Activated naive CD8-positive, alpha-beta T cell treated with anti-CD3 and anti-CD28 coated beads, Interleukin-2, amount 50 U/mL, for 24 hours (primary cell): ENCODE measurements around the gene MBNL2.

ENCODE experiments used
- ATAC-seq: fragments of 150-1000 bp; cut with Tn5 transposase; one replicate; pipeline ENCODE4 v1.10.0; 2021
- DNase-seq: peaks from one replicate; pipeline ENCODE4 v3.0.0; 2021
- H3K27ac Mint-ChIP-seq: one replicate; pipeline ENCODE4 v1.8.0; 2021; ENCODE audit warnings: mild to moderate bottlenecking, mixed read lengths
- H3K27me3 Mint-ChIP-seq: one replicate; pipeline ENCODE4 v1.8.0; 2021; ENCODE audit warnings: mixed read lengths
- H3K36me3 Mint-ChIP-seq: one replicate; pipeline ENCODE4 v1.8.0; 2021; ENCODE audit warnings: low read depth, mixed read lengths
- H3K4me1 Mint-ChIP-seq: one replicate; pipeline ENCODE4 v1.8.0; 2021; ENCODE audit warnings: mixed read lengths
- H3K4me3 Mint-ChIP-seq: one replicate; pipeline ENCODE4 v1.8.0; 2021; ENCODE audit warnings: mild to moderate bottlenecking, moderate library complexity, mixed read lengths
- H3K9me3 Mint-ChIP-seq: one replicate; pipeline ENCODE4 v1.8.0; 2021; ENCODE audit warnings: mixed read lengths

The MBNL2 gene

GRCh38 chr13:97311956-97312355 lies 89.8 kb downstream of the MBNL2 start:
- H3K9me3 Mint-ChIP-seq: no peaks in the 10 kb centered on the region
- H3K36me3 Mint-ChIP-seq: peaks cover 3% of the 10 kb centered on the region
- no peak for DNase-seq

GRCh38 chr13:97313551-97314260 lies 91.6 kb downstream of the MBNL2 start:
- ATAC-seq: no peak
- no peak for DNase-seq
- peaks cover 3% of the 10 kb centered on the region for H3K36me3 Mint-ChIP-seq
- peaks cover 6% of the 10 kb centered on the region for H3K4me1 Mint-ChIP-seq
- H3K4me3 Mint-ChIP-seq: no peak overlapping the region
- no peaks in the 10 kb centered on the region for H3K9me3 Mint-ChIP-seq
- H3K27me3 Mint-ChIP-seq: no peaks in the 10 kb centered on the region
- H3K27ac Mint-ChIP-seq: no peak overlapping the region

More at GRCh38 chr13:97311956-97312355, 89.8 kb downstream of the MBNL2 start:
- ATAC-seq: no peak
- no peak overlapping the region for H3K27ac Mint-ChIP-seq
- no peak overlapping the region for H3K4me3 Mint-ChIP-seq
- H3K4me1 Mint-ChIP-seq: peaks cover 6% of the 10 kb centered on the region
- no peaks in the 10 kb centered on the region for H3K27me3 Mint-ChIP-seq

GRCh38 chr13:97316390-97316789 lies 94.3 kb downstream of the MBNL2 start:
- no peak overlapping the region for H3K27ac Mint-ChIP-seq

GRCh38 chr13:97317933-97318332 lies 95.8 kb downstream of the MBNL2 start:
- Mint-ChIP-seq H3K4me3 (no peak overlapping the region), H3K27ac (no peak overlapping the region)

More at GRCh38 chr13:97316390-97316789, 94.3 kb downstream of the MBNL2 start:
- Mint-ChIP-seq H3K27me3 (no peaks in the 10 kb centered on the region), H3K9me3 (no peaks in the 10 kb centered on the region), H3K4me3 (no peak overlapping the region), H3K36me3 (no peaks in the 10 kb centered on the region), H3K4me1 (peaks cover 4% of the 10 kb centered on the region)
- no peak for ATAC-seq
- DNase-seq: no peak

GRCh38 chr13:97318532-97318931 lies 96.4 kb downstream of the MBNL2 start:
- Mint-ChIP-seq H3K27ac (no peak overlapping the region), H3K4me3 (no peak overlapping the region), H3K9me3 (no peaks in the 10 kb centered on the region), H3K4me1 (peaks cover 2% of the 10 kb centered on the region), H3K36me3 (no peaks in the 10 kb centered on the region), H3K27me3 (no peaks in the 10 kb centered on the region)
- DNase-seq (no peak), ATAC-seq (no peak)

More at GRCh38 chr13:97317933-97318332, 95.8 kb downstream of the MBNL2 start:
- Mint-ChIP-seq H3K27me3 (no peaks in the 10 kb centered on the region), H3K36me3 (no peaks in the 10 kb centered on the region), H3K4me1 (peaks cover 4% of the 10 kb centered on the region), H3K9me3 (no peaks in the 10 kb centered on the region)
- ATAC-seq (no peak), DNase-seq (no peak)

- no peaks in the 10 kb centered on the region for H3K27me3 Mint-ChIP-seq
- no peaks in the 10 kb centered on the region for H3K9me3 Mint-ChIP-seq
- no peak for DNase-seq
- H3K36me3 Mint-ChIP-seq: no peaks in the 10 kb centered on the region
- H3K27ac Mint-ChIP-seq: no peak overlapping the region
- no peak for ATAC-seq
- H3K4me1 Mint-ChIP-seq: peaks cover 2% of the 10 kb centered on the region
- no peak overlapping the region for H3K4me3 Mint-ChIP-seq
Observed at GRCh38 chr13:97319113-97319720, 97.1 kb downstream of the MBNL2 start.

GRCh38 chr13:97321101-97321500 lies 99.0 kb downstream of the MBNL2 start:
- H3K4me1 Mint-ChIP-seq: peaks cover 2% of the 10 kb centered on the region
- no peaks in the 10 kb centered on the region for H3K27me3 Mint-ChIP-seq
- no peak for ATAC-seq

GRCh38 chr13:97321616-97322321 lies 99.6 kb downstream of the MBNL2 start:
- Mint-ChIP-seq H3K4me1 (peaks cover 2% of the 10 kb centered on the region), H3K9me3 (no peaks in the 10 kb centered on the region), H3K27ac (no peak overlapping the region), H3K4me3 (no peak overlapping the region), H3K27me3 (no peaks in the 10 kb centered on the region), H3K36me3 (no peaks in the 10 kb centered on the region)
- ATAC-seq (no peak), DNase-seq (no peak)

More at GRCh38 chr13:97321101-97321500, 99.0 kb downstream of the MBNL2 start:
- no peak for DNase-seq
- no peak overlapping the region for H3K4me3 Mint-ChIP-seq
- H3K9me3 Mint-ChIP-seq: no peaks in the 10 kb centered on the region
- H3K27ac Mint-ChIP-seq: no peak overlapping the region
- H3K36me3 Mint-ChIP-seq: no peaks in the 10 kb centered on the region

- Mint-ChIP-seq H3K36me3 (no peaks in the 10 kb centered on the region), H3K4me3 (no peak overlapping the region), H3K27ac (no peak overlapping the region), H3K4me1 (peaks cover 8% of the 10 kb centered on the region), H3K9me3 (no peaks in the 10 kb centered on the region), H3K27me3 (no peaks in the 10 kb centered on the region)
- DNase-seq (no peak), ATAC-seq (no peak)
Observed at GRCh38 chr13:97322740-97323342, 100.7 kb downstream of the MBNL2 start.

- H3K4me3 Mint-ChIP-seq: no peak overlapping the region
- no peaks in the 10 kb centered on the region for H3K36me3 Mint-ChIP-seq
- ATAC-seq: no peak
- no peak overlapping the region for H3K27ac Mint-ChIP-seq
- H3K4me1 Mint-ChIP-seq: peaks cover 8% of the 10 kb centered on the region
- no peaks in the 10 kb centered on the region for H3K27me3 Mint-ChIP-seq
- DNase-seq: no peak
- no peaks in the 10 kb centered on the region for H3K9me3 Mint-ChIP-seq
Observed at GRCh38 chr13:97324115-97324514, 102.0 kb downstream of the MBNL2 start.

GRCh38 chr13:97325738-97326137 lies 103.6 kb downstream of the MBNL2 start:
- ATAC-seq (no peak), DNase-seq (no peak)
- H3K27ac Mint-ChIP-seq: no peak overlapping the region
- H3K4me3 Mint-ChIP-seq: no peak overlapping the region
- peaks cover 8% of the 10 kb centered on the region for H3K4me1 Mint-ChIP-seq
- H3K27me3 Mint-ChIP-seq: no peaks in the 10 kb centered on the region
- H3K36me3 Mint-ChIP-seq: peaks cover 3% of the 10 kb centered on the region
- H3K9me3 Mint-ChIP-seq: no peaks in the 10 kb centered on the region

- no peak overlapping the region for H3K4me3 Mint-ChIP-seq
- H3K9me3 Mint-ChIP-seq: no peaks in the 10 kb centered on the region
- no peak overlapping the region for H3K27ac Mint-ChIP-seq
- peaks cover 6% of the 10 kb centered on the region for H3K4me1 Mint-ChIP-seq
- no peak for DNase-seq
- ATAC-seq: no peak
- peaks cover 3% of the 10 kb centered on the region for H3K36me3 Mint-ChIP-seq
- H3K27me3 Mint-ChIP-seq: no peaks in the 10 kb centered on the region
Observed at GRCh38 chr13:97327086-97327485, 105.0 kb downstream of the MBNL2 start.

- ATAC-seq: no peak
- H3K4me1 Mint-ChIP-seq: peaks cover 6% of the 10 kb centered on the region
- no peaks in the 10 kb centered on the region for H3K27me3 Mint-ChIP-seq
- no peak overlapping the region for H3K27ac Mint-ChIP-seq
- no peak for DNase-seq
- H3K36me3 Mint-ChIP-seq: peaks cover 3% of the 10 kb centered on the region
- H3K9me3 Mint-ChIP-seq: no peaks in the 10 kb centered on the region
- H3K4me3 Mint-ChIP-seq: no peak overlapping the region
Observed at GRCh38 chr13:97327506-97328221, 105.5 kb downstream of the MBNL2 start.

- no peak overlapping the region for H3K4me3 Mint-ChIP-seq
- no peak overlapping the region for H3K27ac Mint-ChIP-seq
- H3K36me3 Mint-ChIP-seq: peaks cover 3% of the 10 kb centered on the region
- H3K4me1 Mint-ChIP-seq: peaks cover 6% of the 10 kb centered on the region
- no peak for ATAC-seq
- no peak for DNase-seq
- H3K9me3 Mint-ChIP-seq: no peaks in the 10 kb centered on the region
- no peaks in the 10 kb centered on the region for H3K27me3 Mint-ChIP-seq
Observed at GRCh38 chr13:97328222-97328790, 106.2 kb downstream of the MBNL2 start.
